ENCODE results near the gene MGST2. TPM values are rescaled to one million over a fixed set of nuclear protein-coding genes. Genes with fewer than 3 reads are reported as not detected.

MGST2 gene
- total and polyA plus RNA-seq, 10 of the 15 experiments (the other 5 are each of a cell fraction or from before 2014, with no cell fraction given): 19.0 to 50.1 (median 30.6) TPM

- H3K4me3 ChIP-seq: no peak overlapping the region
- POLR2A ChIA-PET: no interaction called here
- SMC1A ChIA-PET (ENCODE audit: uncharacterized antibody, unreplicated experiment): no interaction called here
- FAIRE-seq: no peak
- no TSS peak for BruUV-seq (replicated peaks)
- H3K27ac ChIP-seq (ENCODE audit: control insufficient read depth, insufficient read depth): no peak overlapping the region
- ATAC-seq: no peak
- intact Hi-C loops (cut with micrococcal nuclease; ENCODE audit: unreplicated experiment): no loop called here
- 53% methylated on average over 16 of the region's 17 CpGs for WGBS (ENCODE audit: insufficient coverage, insufficient replicate concordance, low lambda C conversion rate, missing lambda C conversion rate)
- H3K9ac ChIP-seq (ENCODE audit: control insufficient read depth, insufficient read depth, low read length): no peak overlapping the region
- no peaks in the 10 kb centered on the region for H3K4me1 ChIP-seq (ENCODE audit: control insufficient read depth, insufficient read depth, low read length)
- H3K4me2 ChIP-seq (ENCODE audit: control insufficient read depth, insufficient read depth): no peak overlapping the region
- H3K27me3 ChIP-seq (replicated peaks in 1 of 2; ENCODE audit: control insufficient read depth in 2 of 2, insufficient read depth in 2 of 2, low read length in 1 of 2): no peaks in the 10 kb centered on the region
- H3K9me3 ChIP-seq (replicated peaks; ENCODE audit: control insufficient read depth, insufficient read depth, low read length): no peaks in the 10 kb centered on the region; the same call in 2 of the 3 replicates
- TF ChIP-seq CHD4 (IDR thresholded peaks at IDR 0.05) (no peak), GATAD2B (conservative IDR thresholded peaks at IDR 0.05; ENCODE audit: low read depth) (no peak), BHLHE40 (IDR thresholded peaks at IDR 0.05; ENCODE audit: borderline replicate concordance in 1 of 2, low read depth in 2 of 2, low read length in 1 of 2) (no peak), WRNIP1 (IDR thresholded peaks at IDR 0.05; ENCODE audit: borderline replicate concordance, low read depth, low read length) (no peak), NRF1 (conservative IDR thresholded peaks at IDR 0.05; ENCODE audit: low read depth, low read length) (no peak), EGR1 (IDR thresholded peaks at IDR 0.05; ENCODE audit: borderline replicate concordance in 1 of 2, low read depth in 2 of 2, low read length in 2 of 2) (no peak), TARDBP (IDR thresholded peaks at IDR 0.05; ENCODE audit: borderline replicate concordance) (no peak), NBN (IDR thresholded peaks at IDR 0.05) (no peak), ZNF217 (IDR thresholded peaks at IDR 0.05) (no peak), POLR2AphosphoS2 (IDR thresholded peaks at IDR 0.05; ENCODE audit: low read depth, low read length) (no peak), CBFB (IDR thresholded peaks at IDR 0.05; ENCODE audit: low read depth) (no peak), RELA (IDR thresholded peaks at IDR 0.05; ENCODE audit: borderline replicate concordance, partially characterized antibody) (no peak), SMC3 (IDR thresholded peaks at IDR 0.05; ENCODE audit: borderline replicate concordance, low read length) (no peak), ETV6 (conservative IDR thresholded peaks at IDR 0.05 in 1 of 2, IDR thresholded peaks at IDR 0.05 in 1 of 2; ENCODE audit: borderline replicate concordance in 1 of 2, low read depth in 1 of 2) (no peak), RBBP5 (conservative IDR thresholded peaks at IDR 0.05) (no peak), NFXL1 (IDR thresholded peaks at IDR 0.05; ENCODE audit: borderline replicate concordance) (no peak), CEBPB (IDR thresholded peaks at IDR 0.05; ENCODE audit: borderline replicate concordance in 1 of 2, low read depth in 2 of 2, low read length in 2 of 2) (no peak), IKZF1 (conservative IDR thresholded peaks at IDR 0.05) (no peak)
- TF ChIP-seq, protein P1, sequence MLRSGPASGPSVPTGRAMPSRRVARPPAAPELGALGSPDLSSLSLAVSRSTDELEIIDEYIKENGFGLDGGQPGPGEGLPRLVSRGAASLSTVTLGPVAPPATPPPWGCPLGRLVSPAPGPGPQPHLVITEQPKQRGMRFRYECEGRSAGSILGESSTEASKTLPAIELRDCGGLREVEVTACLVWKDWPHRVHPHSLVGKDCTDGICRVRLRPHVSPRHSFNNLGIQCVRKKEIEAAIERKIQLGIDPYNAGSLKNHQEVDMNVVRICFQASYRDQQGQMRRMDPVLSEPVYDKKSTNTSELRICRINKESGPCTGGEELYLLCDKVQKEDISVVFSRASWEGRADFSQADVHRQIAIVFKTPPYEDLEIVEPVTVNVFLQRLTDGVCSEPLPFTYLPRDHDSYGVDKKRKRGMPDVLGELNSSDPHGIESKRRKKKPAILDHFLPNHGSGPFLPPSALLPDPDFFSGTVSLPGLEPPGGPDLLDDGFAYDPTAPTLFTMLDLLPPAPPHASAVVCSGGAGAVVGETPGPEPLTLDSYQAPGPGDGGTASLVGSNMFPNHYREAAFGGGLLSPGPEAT (IDR thresholded peaks at IDR 0.05; ENCODE audit: low read depth): no peak
- RAD21 ChIA-PET (ENCODE audit: unreplicated experiment): no interaction called here
- CTCF ChIA-PET: interaction anchor here (0.8 kb wide), 1 partner anchor 14 kb away, joined by 3 read pairs; no protein-coding TSS in a partner anchor
- H3K79me2 ChIP-seq (ENCODE audit: control insufficient read depth, insufficient read depth, low read length): no peaks in the 10 kb centered on the region
- in situ Hi-C loops (cut with MboI): no loop called here
- H2AFZ ChIP-seq (ENCODE audit: control insufficient read depth, low read depth, low read length): no peak overlapping the region
- no peaks in the 10 kb centered on the region for H4K20me1 ChIP-seq (ENCODE audit: control insufficient read depth, insufficient read depth)
- H3K36me3 ChIP-seq (ENCODE audit: control insufficient read depth in 2 of 2, insufficient read depth in 2 of 2, low read length in 1 of 2): no peaks in the 10 kb centered on the region
- DNase-seq (ENCODE audit: low read depth, low spot score): no peak
These were observed 32.4 kb upstream of the MGST2 start for GRCh38 chr4:139633195-139633594.
